OCI-LY1 (cell line): ENCODE results near the gene ARL3.

ENCODE experiments used
- H2AFZ ChIP-seq: fragments of 200-600 bp; sonication (generic), shearing (Covaris generic); 2 replicates; pipeline ENCODE4 v1.6.0; 2014; ENCODE audit warnings: antibody characterized with exemption, mild to moderate bottlenecking, low read length
- H3F3A ChIP-seq: fragments of 200-600 bp; sonication (generic), shearing (Covaris generic); 2 replicates; pipeline ENCODE4 v1.6.0; 2014; ENCODE audit warnings: mild to moderate bottlenecking, antibody characterized with exemption, low read length, moderate library complexity; ENCODE audit not compliant: insufficient read depth
- H3K27ac ChIP-seq: fragments of 200-600 bp; sonication (generic); 2 replicates; pipeline ENCODE4 v1.5.1; 2014; ENCODE audit warnings: low read length, mixed run types, mild to moderate bottlenecking, low read depth; ENCODE audit not compliant: poor library complexity, severe bottlenecking
- H3K27me3 ChIP-seq: fragments of 200-600 bp; sonication (generic); 2 replicates; pipeline ENCODE4 v1.6.0; 2014; ENCODE audit warnings: antibody characterized with exemption, mild to moderate bottlenecking, low read length, moderate library complexity; ENCODE audit not compliant: insufficient read depth
- H3K36me3 ChIP-seq: fragments of 200-600 bp; sonication (generic); 2 replicates; pipeline ENCODE4 v1.6.1; 2014; ENCODE audit warnings: mild to moderate bottlenecking, antibody characterized with exemption, low read length, moderate library complexity, mixed read lengths; ENCODE audit not compliant: insufficient read depth
- H3K4me1 ChIP-seq: fragments of 200-600 bp; sonication (generic); 2 replicates; pipeline ENCODE4 v1.5.1; 2014; ENCODE audit warnings: mild to moderate bottlenecking, low read length, moderate library complexity; ENCODE audit not compliant: insufficient read depth, severe bottlenecking
- H3K4me2 ChIP-seq: fragments of 200-600 bp; sonication (generic), shearing (Covaris generic); 2 replicates; pipeline ENCODE4 v1.6.1; 2014; ENCODE audit warnings: low read length
- H3K4me3 ChIP-seq: fragments of 200-600 bp; sonication (generic); 2 replicates; pipeline ENCODE4 v1.5.1; 2014; ENCODE audit warnings: low read length, low read depth, mild to moderate bottlenecking, mixed read lengths; ENCODE audit not compliant: poor library complexity, severe bottlenecking
- H3K79me2 ChIP-seq: fragments of 200-600 bp; shearing (Covaris generic); 2 replicates; pipeline ENCODE4 v1.6.1; 2016; ENCODE audit warnings: mixed run types, low read length, mixed read lengths; ENCODE audit not compliant: insufficient read depth
- H3K9ac ChIP-seq: fragments of 200-600 bp; sonication (generic), shearing (Covaris generic); 2 replicates; pipeline ENCODE4 v1.6.1; 2014; ENCODE audit warnings: mild to moderate bottlenecking, low read length, mixed read lengths
- H3K9me2 ChIP-seq: fragments of 200-600 bp; sonication (generic), shearing (Covaris generic); 2 replicates; pipeline ENCODE4 v1.6.1; 2014; ENCODE audit warnings: low read depth, mild to moderate bottlenecking, low read length, mixed read lengths
- H3K9me3 ChIP-seq: fragments of 200-600 bp; shearing (Covaris generic); 2 replicates; pipeline ENCODE4 v1.6.1; 2014; ENCODE audit warnings: low read length, mixed read lengths
- H4K20me1 ChIP-seq: fragments of 200-600 bp; sonication (generic), shearing (Covaris generic); 2 replicates; pipeline ENCODE4 v1.6.0; 2016; ENCODE audit warnings: mild to moderate bottlenecking, low read length; ENCODE audit not compliant: insufficient read depth
- CTCF ChIP-seq: fragments of 200-600 bp; sonication (generic), shearing (Covaris generic); IDR thresholded peaks from 2 replicates; pipeline ENCODE4 v1.5.1; 2017; ENCODE audit warnings: mild to moderate bottlenecking, antibody characterized with exemption, low read length, moderate library complexity, mixed read lengths
- EZH2 ChIP-seq: fragments of 200-600 bp; sonication (generic), shearing (Covaris generic); IDR thresholded peaks from 2 replicates; pipeline ENCODE4 v1.8.0; 2017; ENCODE audit warnings: borderline replicate concordance, mixed run types, mild to moderate bottlenecking, antibody characterized with exemption, low read length, moderate library complexity, mixed read lengths

Gene ARL3

GRCh38 chr10:102627736-102628293 is 86.4 kb downstream of the ARL3 start:
- TF ChIP-seq CTCF (no peak), EZH2 (no peak)
- H3K9ac ChIP-seq = no peak overlapping the region
- no peaks in the 10 kb centered on the region for H3K4me1 ChIP-seq
- H3K27ac ChIP-seq = no peak overlapping the region
- no peaks in the 10 kb centered on the region for H3F3A ChIP-seq
- H3K79me2 ChIP-seq = no peaks in the 10 kb centered on the region
- no peak overlapping the region for H3K4me3 ChIP-seq
- H3K9me2 ChIP-seq = no peaks in the 10 kb centered on the region
- H3K9me3 ChIP-seq = no peaks in the 10 kb centered on the region
- no peaks in the 10 kb centered on the region for H4K20me1 ChIP-seq
- no peaks in the 10 kb centered on the region for H3K36me3 ChIP-seq
- H2AFZ ChIP-seq = no peak overlapping the region
- H3K27me3 ChIP-seq = no peaks in the 10 kb centered on the region
- H3K4me2 ChIP-seq = no peak overlapping the region

- no peak overlapping the region for H3K27ac ChIP-seq
- no peaks in the 10 kb centered on the region for H3K36me3 ChIP-seq
- no peaks in the 10 kb centered on the region for H3K9me3 ChIP-seq
- no peaks in the 10 kb centered on the region for H3K79me2 ChIP-seq
- H3F3A ChIP-seq = no peaks in the 10 kb centered on the region
- H3K9ac ChIP-seq = no peak overlapping the region
- TF ChIP-seq EZH2 (no peak), CTCF (no peak)
- H3K27me3 ChIP-seq = no peaks in the 10 kb centered on the region
- H3K4me1 ChIP-seq = no peaks in the 10 kb centered on the region
- H4K20me1 ChIP-seq = no peaks in the 10 kb centered on the region
- H3K9me2 ChIP-seq = no peaks in the 10 kb centered on the region
- H3K4me2 ChIP-seq = no peak overlapping the region
- H2AFZ ChIP-seq = no peak overlapping the region
- H3K4me3 ChIP-seq = no peak overlapping the region
Measured at GRCh38 chr10:102627291-102627735, 86.9 kb downstream of the ARL3 start.

GRCh38 chr10:102626026-102626685 is 88.0 kb downstream of the ARL3 start:
- Histone ChIP-seq H3K27ac (no peak overlapping the region), H3K4me3 (no peak overlapping the region), H3K27me3 (no peaks in the 10 kb centered on the region), H3K4me1 (no peaks in the 10 kb centered on the region), H3K9me2 (no peaks in the 10 kb centered on the region), H3K9ac (no peak overlapping the region), H3F3A (no peaks in the 10 kb centered on the region), H3K4me2 (no peak overlapping the region), H4K20me1 (no peaks in the 10 kb centered on the region), H2AFZ (no peak overlapping the region), H3K9me3 (no peaks in the 10 kb centered on the region), H3K79me2 (no peaks in the 10 kb centered on the region), H3K36me3 (no peaks in the 10 kb centered on the region)
- TF ChIP-seq EZH2 (no peak), CTCF (no peak)
